K562 (cell line): Measurements from ENCODE around the gene CAMK2A. TPM values are rescaled to one million over a fixed set of nuclear protein-coding genes. Genes with fewer than 3 reads are reported as not detected.

Experiments
- ATAC-seq: fragments of 200-7000 bp; cut with Tn5 transposase; 3 replicates; pipeline ENCODE4 v1.9.1; 2020; ENCODE audit warnings: moderate library complexity
- BruUV-seq: library from RNA; stranded (reverse); fragments of 400-500 nt; replicated peaks from 2 replicates; lab custom pipeline; 2021; lab: Mats Ljungman, UMichigan
- CTCF ChIA-PET: fragments of 300-600 bp; formaldehyde crosslinking; extraction: SDS; loops from one replicate; lab custom pipeline; 2021; ENCODE audit warnings: low intra/inter-chr PET ratio; lab: Yijun Ruan, JAX
- POLR2A ChIA-PET: fragments of 300-600, 350-650 bp; sonication (Branson Sonifier 250); formaldehyde crosslinking; extraction: SDS; loops from one replicate; lab custom pipeline; 2021; ENCODE audit warnings: antibody characterized with exemption, inconsistent platforms; lab: Yijun Ruan, JAX
- DNase-seq, 4 experiments: peaks; one replicate each; pipeline versions ENCODE4 v3.0.0 to v3.0.0-alpha.2; 2011 to 2018; ENCODE audit warnings: low spot score in 3 of 4, mixed read lengths in 3 of 4; ENCODE audit errors: extremely low read depth in 1 of 4
- FAIRE-seq: peaks from 2 replicates; lab custom pipeline; 2011; peaks lifted over from hg19 to GRCh38; lab: Jason Lieb, UNC
- H2AFZ ChIP-seq: 2 replicates; pipeline ENCODE4 v1.6.0; 2011; ENCODE audit warnings: low read depth, low read length, control low read depth, inconsistent platforms
- H3K27ac ChIP-seq: fragments of 200-600 bp; 3 replicates; pipeline ENCODE4 v1.8.0; 2011; ENCODE audit warnings: low read depth, mild to moderate bottlenecking, control low read depth, inconsistent platforms, low read length, moderate library complexity, mixed read lengths; ENCODE audit errors: extremely low read depth
- H3K27me3 ChIP-seq, 2 experiments: fragments of 300-600 bp in 1 of 2; 2 replicates in 1 of 2; 3 replicates in 1 of 2; pipeline versions ENCODE4 v1.6.0 to v1.8.0; 2011; ENCODE audit warnings: inconsistent platforms in 2 of 2, low read length in 2 of 2, mild to moderate bottlenecking in 1 of 2, mixed read lengths in 1 of 2, moderate library complexity in 1 of 2; ENCODE audit not compliant: control insufficient read depth in 2 of 2, insufficient read depth in 2 of 2
- H3K36me3 ChIP-seq: fragments of 300-600 bp; 3 replicates; pipeline ENCODE4 v1.8.0; 2011; ENCODE audit warnings: mild to moderate bottlenecking, low read length, inconsistent platforms; ENCODE audit not compliant: control insufficient read depth, insufficient read depth
- H3K4me1 ChIP-seq, 2 experiments: fragments of 200-600 bp in 1 of 2; replicated peaks in 1 of 2; 2 replicates in 1 of 2; 3 replicates in 1 of 2; pipeline versions ENCODE4 v1.5.1 to v1.8.0; 2011; ENCODE audit warnings: inconsistent platforms in 2 of 2, low read length in 2 of 2, mild to moderate bottlenecking in 1 of 2, mixed read lengths in 1 of 2, moderate library complexity in 1 of 2; ENCODE audit not compliant: control insufficient read depth in 2 of 2, insufficient read depth in 2 of 2
- H3K4me2 ChIP-seq: 2 replicates; pipeline ENCODE4 v1.6.1; 2011; ENCODE audit warnings: low read length, control low read depth, inconsistent platforms, mixed read lengths; ENCODE audit not compliant: insufficient read depth
- H3K4me3 ChIP-seq: fragments of 200-600 bp; sonication (generic), shearing (Covaris generic); 2 replicates; pipeline ENCODE4 v1.5.1; 2016; ENCODE audit warnings: control low read depth, inconsistent platforms
- H3K79me2 ChIP-seq: fragments of 200-600 bp; 3 replicates; pipeline ENCODE4 v1.8.0; 2011; ENCODE audit warnings: low read length, inconsistent platforms; ENCODE audit not compliant: control insufficient read depth, insufficient read depth
- H3K9ac ChIP-seq, 2 experiments: 2 replicates each; pipeline versions ENCODE4 v1.6.0 to v1.6.1; 2011; ENCODE audit warnings: low read depth in 2 of 2, low read length in 2 of 2, control low read depth in 1 of 2, inconsistent platforms in 1 of 2, mild to moderate bottlenecking in 1 of 2, mixed read lengths in 1 of 2; ENCODE audit not compliant: insufficient read depth in 1 of 2
- H3K9me1 ChIP-seq: one replicate; pipeline ENCODE4 v1.6.0; 2011; ENCODE audit warnings: inconsistent platforms, mild to moderate bottlenecking, low read length, moderate library complexity; ENCODE audit not compliant: control insufficient read depth, insufficient read depth
- H3K9me3 ChIP-seq: replicated peaks from 2 replicates; pipeline ENCODE4 v1.5.1; 2011; ENCODE audit warnings: low read depth, low read length, inconsistent platforms; ENCODE audit not compliant: control insufficient read depth, insufficient read depth
- H4K20me1 ChIP-seq: replicated peaks from 2 replicates; pipeline ENCODE4 v1.6.1; 2011; ENCODE audit warnings: low read length, inconsistent platforms, mixed read lengths; ENCODE audit not compliant: control insufficient read depth, insufficient read depth
- TFAM ChIP-seq: fragments of 250-450 bp; sonication (Bioruptor Pico); conservative IDR thresholded peaks from 2 replicates; pipeline ENCODE4 v1.5.0; 2021; ENCODE audit warnings: mild to moderate bottlenecking, moderate library complexity
- ZBED1 ChIP-seq: IDR thresholded peaks from 2 replicates; pipeline ENCODE4 v1.6.1; 2014
- ZBTB49 ChIP-seq: sonication (generic); formaldehyde crosslinking; IDR thresholded peaks from 2 replicates; pipeline ENCODE4 v1.8.0; 2022; ENCODE audit warnings: missing genetic modification reagents, mild to moderate bottlenecking, borderline replicate concordance
- ZNF436 ChIP-seq: fragments of 250-450, 450-650 bp; sonication (Bioruptor Pico); formaldehyde crosslinking; IDR thresholded peaks from 2 replicates; pipeline ENCODE4 v1.7.0; 2020; ENCODE audit warnings: mild to moderate bottlenecking
- WGBS: fragments of 100-300 bp; shearing (Covaris generic); methylation state at CpG from one replicate; pipeline ENCODE4 v1.1.6; 2016; ENCODE audit warnings: low coverage, mixed read lengths; ENCODE audit not compliant: insufficient coverage; ENCODE audit errors: missing lambda C conversion rate; 5-methylcytosine and 5-hydroxymethylcytosine counted together
- in situ Hi-C: fragments of 300-500 bp; cut with MboI; formaldehyde crosslinking; loops from 4 replicates; pipeline ENCODE4 v1.15.0; 2018; ENCODE audit warnings: inconsistent platforms, mixed read lengths
- intact Hi-C: fragments of 100-400 bp; cut with micrococcal nuclease; formaldehyde crosslinking; loops from 2 replicates; pipeline ENCODE4 v1.14.2; 2022
- polyA plus RNA-seq, 8 experiments: library from polyadenylated mRNA; depleted of rRNA in 4 of 8; stranded (reverse) in 5 of 8; unstranded in 3 of 8; fragments of >200 nt; fragmentation: Nextera tagmentation in 2 of 8; fragmentation: Illumina TruSeq in 1 of 8; extraction: Ambion mirVana in 2 of 8; extraction: Trizol in 1 of 8; gene quantifications; 2 replicates each; pipeline versions ENCODE4 v1.2.1 to v1.2.3, GENCODE V29; 2011 to 2014; ENCODE audit warnings: inconsistent platforms in 1 of 8, missing spikeins in 1 of 8
- total RNA-seq, 7 experiments: library from RNA; depleted of rRNA in 6 of 7; stranded (reverse); fragments of >200 nt in 6 of 7; fragmentation: Illumina TruSeq in 2 of 7; extraction: Trizol in 2 of 7; gene quantifications; 2 replicates each; pipeline versions ENCODE4 v1.2.1 to v1.2.3, GENCODE V29; 2011 to 2021; ENCODE audit warnings: low replicate concordance in 1 of 7
- TF ChIP-seq, protein P1 (sequence below): fragments of 450-650 bp; formaldehyde crosslinking; IDR thresholded peaks from 2 replicates; pipeline ENCODE4 v1.4.0; 2022; ENCODE audit warnings: missing genetic modification characterization

Gene CAMK2A
- total and polyA plus RNA-seq, 9 of the 15 experiments (the other 6 are each of a cell fraction or from before 2014, with no cell fraction given): 0.01 to 0.18 (median 0.04) TPM; not detected in 6

GRCh38 chr5:150295741-150296486 lies 6.3 kb upstream of the CAMK2A start:
- no peak for TF ChIP-seq ZBED1
- no peak for TF ChIP-seq TFAM (CRISPR knock-in tag)
- no peak for TF ChIP-seq ZBTB49 (CRISPR knock-in tag)
- no peak for TF ChIP-seq ZNF436 (CRISPR knock-in tag)
- TF ChIP-seq, protein P1, sequence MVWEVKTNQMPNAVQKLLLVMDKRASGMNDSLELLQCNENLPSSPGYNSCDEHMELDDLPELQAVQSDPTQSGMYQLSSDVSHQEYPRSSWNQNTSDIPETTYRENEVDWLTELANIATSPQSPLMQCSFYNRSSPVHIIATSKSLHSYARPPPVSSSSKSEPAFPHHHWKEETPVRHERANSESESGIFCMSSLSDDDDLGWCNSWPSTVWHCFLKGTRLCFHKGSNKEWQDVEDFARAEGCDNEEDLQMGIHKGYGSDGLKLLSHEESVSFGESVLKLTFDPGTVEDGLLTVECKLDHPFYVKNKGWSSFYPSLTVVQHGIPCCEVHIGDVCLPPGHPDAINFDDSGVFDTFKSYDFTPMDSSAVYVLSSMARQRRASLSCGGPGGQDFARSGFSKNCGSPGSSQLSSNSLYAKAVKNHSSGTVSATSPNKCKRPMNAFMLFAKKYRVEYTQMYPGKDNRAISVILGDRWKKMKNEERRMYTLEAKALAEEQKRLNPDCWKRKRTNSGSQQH (CRISPR knock-in tag): no peak
- Histone ChIP-seq H3K4me2 (no peak overlapping the region), H3K27ac (no peak overlapping the region), H3K36me3 (no peaks in the 10 kb centered on the region), H3K9me3 (no peaks in the 10 kb centered on the region), H2AFZ (no peak overlapping the region), H3K9me1 (peaks cover 14% of the 10 kb centered on the region), H3K4me3 (no peak overlapping the region), H3K9ac (peak overlapping the region in 1 of 2 experiments; percentile 41; a peak in 1 of 4 replicates), H3K27me3 (peaks cover 0 to 21% of the 10 kb centered on the region in 2 experiments; a peak in 2 of 5 replicates), H3K79me2 (no peaks in the 10 kb centered on the region), H3K4me1 (peaks cover 22 to 38% of the 10 kb centered on the region in 2 experiments; a peak in 4 of 5 replicates), H4K20me1 (no peaks in the 10 kb centered on the region)
- intact Hi-C loops (no loop called here), in situ Hi-C loops (no loop called here)
- ChIA-PET POLR2A (interaction anchor here (0.6 to 0.9 kb wide), 2 partner anchors 127 to 205 kb away, joined by 3 read pairs; no protein-coding TSS in a partner anchor), CTCF (no interaction called here)
- WGBS: 69% methylated on average over 17 of the region's 17 CpGs
- no TSS peak for BruUV-seq
- DNase-seq (no peak), ATAC-seq (no peak), FAIRE-seq (no peak)
